Cortex of kidney (tissue), 1 donor: ENCODE results near the gene PIGQ.

Source experiments
- DNase-seq: peaks from one replicate; lab custom pipeline; 2025; lab: John Stamatoyannopoulos, UW

The PIGQ gene

GRCh38 chr16:606656-607307, 37.0 kb downstream of the PIGQ start:
- DNase-seq, result no peak

- DNase-seq, result no peak
Measured at GRCh38 chr16:608019-608418, 38.3 kb downstream of the PIGQ start.

- DNase-seq, result no peak
Measured at GRCh38 chr16:609316-609715, 39.5 kb downstream of the PIGQ start.

GRCh38 chr16:609984-610383, 40.2 kb downstream of the PIGQ start:
- DNase-seq, result no peak

GRCh38 chr16:610513-611381, 41.0 kb downstream of the PIGQ start:
- DNase-seq, result no peak

- no peak for DNase-seq
Measured at GRCh38 chr16:615122-615521, 45.4 kb downstream of the PIGQ start.

- no peak for DNase-seq
Measured at GRCh38 chr16:616733-617586, 47.2 kb downstream of the PIGQ start.

GRCh38 chr16:617855-618254, 48.1 kb downstream of the PIGQ start:
- DNase-seq, result no peak

GRCh38 chr16:619476-620100, 49.8 kb downstream of the PIGQ start:
- no peak for DNase-seq

- no peak for DNase-seq
Measured at GRCh38 chr16:620700-621525, 51.1 kb downstream of the PIGQ start.

- DNase-seq, result no peak
Measured at GRCh38 chr16:621526-622105, 51.8 kb downstream of the PIGQ start.

- DNase-seq, result no peak
Measured at GRCh38 chr16:622920-623280, 53.1 kb downstream of the PIGQ start.

GRCh38 chr16:624526-625070, 54.8 kb downstream of the PIGQ start:
- DNase-seq, result no peak

GRCh38 chr16:625117-625976, 55.6 kb downstream of the PIGQ start:
- no peak for DNase-seq

GRCh38 chr16:625977-626765, 56.4 kb downstream of the PIGQ start:
- no peak for DNase-seq

- no peak for DNase-seq
Measured at GRCh38 chr16:626787-627453, 57.2 kb downstream of the PIGQ start.

- no peak for DNase-seq
Measured at GRCh38 chr16:627454-628239, 57.9 kb downstream of the PIGQ start.
